Activated naive CD4-positive, alpha-beta T cell treated with anti-CD3 and anti-CD28 coated beads for 36 hours (primary cell): ENCODE results near the gene GNB1. TPM values are rescaled to one million over a fixed set of nuclear protein-coding genes. Genes with fewer than 3 reads are reported as not detected.

ENCODE experiments used
- CTCF ChIA-PET: fragments of 350-600 bp; sonication (Branson Sonifier 250); formaldehyde crosslinking; loops from one replicate; lab custom pipeline; 2021; ENCODE audit warnings: antibody characterized with exemption; lab: Charles Lee
- DNase-seq: peaks from one replicate; pipeline ENCODE4 v3.0.0-alpha.2; 2020
- H3K27ac Mint-ChIP-seq: one replicate; pipeline ENCODE4 v1.8.0; 2021; ENCODE audit warnings: mild to moderate bottlenecking, mixed read lengths
- H3K27me3 Mint-ChIP-seq: one replicate; pipeline ENCODE4 v1.8.0; 2021; ENCODE audit warnings: low read depth, mixed read lengths
- H3K36me3 Mint-ChIP-seq: one replicate; pipeline ENCODE4 v1.8.0; 2021; ENCODE audit warnings: low read depth, mixed read lengths
- H3K4me1 Mint-ChIP-seq: one replicate; pipeline ENCODE4 v1.8.0; 2021; ENCODE audit warnings: low read depth, mixed read lengths
- H3K4me3 Mint-ChIP-seq: one replicate; pipeline ENCODE4 v1.8.0; 2021; ENCODE audit warnings: mild to moderate bottlenecking, moderate library complexity, mixed read lengths
- H3K9me3 Mint-ChIP-seq: one replicate; pipeline ENCODE4 v1.8.0; 2021; ENCODE audit warnings: mixed read lengths
- intact Hi-C: fragments of 100-400 bp; cut with micrococcal nuclease; formaldehyde crosslinking; loops from one replicate; pipeline ENCODE4 v1.15.1; 2023
- total RNA-seq, 2 experiments: library from RNA; stranded (reverse); gene quantifications; one replicate each; pipeline ENCODE4 v1.2.3, GENCODE V29; 2021

Gene GNB1
- total RNA-seq, 2 experiments from 2014 or later, result 326 to 351 TPM

GRCh38 chr1:1928231-1929101 lies 37.6 kb upstream of the GNB1 start:
- Mint-ChIP-seq H3K9me3 (no peaks in the 10 kb centered on the region), H3K36me3 (no peaks in the 10 kb centered on the region), H3K4me3 (no peak overlapping the region), H3K27me3 (no peaks in the 10 kb centered on the region), H3K27ac (no peak overlapping the region), H3K4me1 (no peaks in the 10 kb centered on the region)
- intact Hi-C loops, result no loop called here
- no peak for DNase-seq
- CTCF ChIA-PET, result no interaction called here

DNA sequence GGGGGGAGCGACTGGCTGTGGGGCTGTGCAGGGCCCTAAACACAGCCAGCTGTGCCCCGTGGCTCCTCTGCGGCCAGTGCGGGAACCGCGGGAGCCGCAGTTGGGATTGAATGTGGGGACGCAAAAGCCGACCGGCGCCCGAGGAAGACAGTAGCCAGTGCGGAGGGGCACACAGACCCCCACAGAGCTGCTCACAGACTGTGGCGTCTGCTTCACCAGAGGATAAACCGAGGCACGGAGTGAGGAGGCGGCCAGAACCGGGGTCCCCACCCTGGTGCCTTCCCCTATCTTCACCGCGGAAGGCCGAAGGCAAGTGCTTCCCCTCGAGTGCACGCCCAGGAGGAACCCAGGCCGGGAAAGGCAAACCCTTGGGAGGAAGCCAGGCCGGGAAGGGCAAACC lies 36.9 kb upstream of the GNB1 start:
- Mint-ChIP-seq H3K4me1 (no peaks in the 10 kb centered on the region), H3K4me3 (no peak overlapping the region), H3K36me3 (no peaks in the 10 kb centered on the region), H3K9me3 (no peaks in the 10 kb centered on the region), H3K27me3 (no peaks in the 10 kb centered on the region), H3K27ac (no peak overlapping the region)
- intact Hi-C loops, result no loop called here
- no peak for DNase-seq
- CTCF ChIA-PET, result no interaction called here

GRCh38 chr1:1926886-1927660 lies 36.2 kb upstream of the GNB1 start:
- CTCF ChIA-PET, result no interaction called here

GRCh38 chr1:1926346-1926811 lies 35.5 kb upstream of the GNB1 start:
- Mint-ChIP-seq H3K36me3 (no peaks in the 10 kb centered on the region), H3K4me3 (no peak overlapping the region), H3K27me3 (no peaks in the 10 kb centered on the region), H3K9me3 (no peaks in the 10 kb centered on the region), H3K27ac (no peak overlapping the region), H3K4me1 (no peaks in the 10 kb centered on the region)
- CTCF ChIA-PET, result no interaction called here
- DNase-seq, result no peak
- intact Hi-C loops, result no loop called here

More at GRCh38 chr1:1926886-1927660, 36.2 kb upstream of the GNB1 start:
- H3K27me3 Mint-ChIP-seq, result no peaks in the 10 kb centered on the region
- intact Hi-C loops, result no loop called here
- H3K4me1 Mint-ChIP-seq, result no peaks in the 10 kb centered on the region
- no peak overlapping the region for H3K27ac Mint-ChIP-seq
- H3K9me3 Mint-ChIP-seq, result no peaks in the 10 kb centered on the region
- no peaks in the 10 kb centered on the region for H3K36me3 Mint-ChIP-seq
- no peak overlapping the region for H3K4me3 Mint-ChIP-seq
- DNase-seq, result no peak

DNA sequence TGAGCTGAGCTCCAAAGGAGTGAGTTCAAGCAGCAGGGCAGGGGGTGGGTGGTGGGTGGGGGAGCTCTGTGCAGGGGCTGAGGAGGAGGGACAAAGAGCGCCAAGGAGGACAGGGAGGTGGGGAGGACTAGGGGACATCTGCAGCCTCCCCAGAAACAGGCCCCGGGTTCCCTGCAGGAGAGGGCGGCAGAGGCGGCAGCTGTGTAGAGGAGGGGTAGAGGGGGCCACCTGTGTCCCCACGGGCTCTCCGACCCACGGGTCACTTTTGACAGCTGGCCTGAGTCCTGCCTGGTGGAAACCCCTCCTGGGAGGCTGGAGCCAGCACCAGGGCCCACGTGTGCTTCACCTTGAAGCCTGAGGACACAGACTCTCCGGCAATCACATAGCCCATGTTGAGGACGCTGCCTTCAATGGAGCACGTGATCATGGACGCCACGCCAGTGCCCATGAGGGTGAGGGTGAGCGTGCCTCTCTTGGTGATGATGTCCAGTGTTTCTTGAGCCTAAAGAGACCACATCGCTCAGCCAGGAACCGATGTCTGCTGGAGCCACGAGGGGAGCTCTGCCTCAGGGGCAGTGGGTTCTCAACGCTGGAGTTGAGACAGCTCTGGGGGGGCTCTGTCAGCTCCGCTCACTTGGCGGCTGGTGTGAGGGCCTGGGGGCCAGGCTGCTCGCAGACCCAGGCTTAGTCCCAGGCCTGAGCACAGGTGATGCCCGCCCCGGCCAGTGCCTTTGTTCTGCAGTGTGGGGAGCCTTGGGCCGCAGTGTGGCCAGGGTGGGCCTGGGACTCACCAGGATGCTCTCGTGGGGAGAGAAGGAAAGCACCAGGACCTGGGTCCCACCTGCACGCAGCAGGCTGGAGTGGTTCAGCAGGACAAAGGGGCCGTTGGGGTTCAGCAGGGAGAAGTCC lies 34.8 kb upstream of the GNB1 start:
- Mint-ChIP-seq H3K27me3 (no peaks in the 10 kb centered on the region), H3K4me3 (no peak overlapping the region), H3K4me1 (no peaks in the 10 kb centered on the region), H3K9me3 (no peaks in the 10 kb centered on the region), H3K27ac (no peak overlapping the region), H3K36me3 (no peaks in the 10 kb centered on the region)
- CTCF ChIA-PET, result no interaction called here
- intact Hi-C loops, result no loop called here
- no peak for DNase-seq

GRCh38 chr1:1924849-1925248 lies 34.0 kb upstream of the GNB1 start:
- intact Hi-C loops, result no loop called here
- no peak for DNase-seq
- no peaks in the 10 kb centered on the region for H3K27me3 Mint-ChIP-seq
- CTCF ChIA-PET, result no interaction called here
- H3K9me3 Mint-ChIP-seq, result no peaks in the 10 kb centered on the region
- H3K36me3 Mint-ChIP-seq, result no peaks in the 10 kb centered on the region
- no peak overlapping the region for H3K4me3 Mint-ChIP-seq
- no peak overlapping the region for H3K27ac Mint-ChIP-seq
- H3K4me1 Mint-ChIP-seq, result no peaks in the 10 kb centered on the region

DNA sequence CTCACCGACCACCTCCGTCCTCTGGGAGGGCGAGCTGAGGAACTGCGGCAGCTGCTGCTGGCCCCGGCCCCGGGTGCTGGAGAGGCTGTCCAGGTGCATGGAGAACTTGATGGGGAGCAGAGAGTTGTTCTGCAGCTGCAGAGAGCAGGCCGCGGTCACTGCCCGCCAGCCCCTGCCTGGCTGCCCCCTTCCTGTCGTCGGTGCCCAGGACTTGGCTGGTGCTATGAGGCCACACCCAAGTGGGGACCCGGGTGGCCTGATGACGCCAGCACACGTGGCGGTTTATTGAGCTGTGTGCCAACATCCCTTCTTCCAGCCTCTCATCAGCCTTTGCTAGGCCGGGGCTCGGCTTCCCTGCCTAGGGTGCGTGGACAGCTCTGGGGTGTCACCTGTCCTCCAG lies 33.5 kb upstream of the GNB1 start:
- H3K27me3 Mint-ChIP-seq, result no peaks in the 10 kb centered on the region
- no peak for DNase-seq
- H3K36me3 Mint-ChIP-seq, result no peaks in the 10 kb centered on the region
- H3K4me3 Mint-ChIP-seq, result no peak overlapping the region
- H3K9me3 Mint-ChIP-seq, result no peaks in the 10 kb centered on the region
- CTCF ChIA-PET, result interaction anchor here (0.5 kb wide), 1 partner anchor 62 kb away, joined by 3 read pairs; no protein-coding TSS in a partner anchor
- H3K4me1 Mint-ChIP-seq, result peaks cover 2% of the 10 kb centered on the region
- intact Hi-C loops, result no loop called here
- no peak overlapping the region for H3K27ac Mint-ChIP-seq

DNA sequence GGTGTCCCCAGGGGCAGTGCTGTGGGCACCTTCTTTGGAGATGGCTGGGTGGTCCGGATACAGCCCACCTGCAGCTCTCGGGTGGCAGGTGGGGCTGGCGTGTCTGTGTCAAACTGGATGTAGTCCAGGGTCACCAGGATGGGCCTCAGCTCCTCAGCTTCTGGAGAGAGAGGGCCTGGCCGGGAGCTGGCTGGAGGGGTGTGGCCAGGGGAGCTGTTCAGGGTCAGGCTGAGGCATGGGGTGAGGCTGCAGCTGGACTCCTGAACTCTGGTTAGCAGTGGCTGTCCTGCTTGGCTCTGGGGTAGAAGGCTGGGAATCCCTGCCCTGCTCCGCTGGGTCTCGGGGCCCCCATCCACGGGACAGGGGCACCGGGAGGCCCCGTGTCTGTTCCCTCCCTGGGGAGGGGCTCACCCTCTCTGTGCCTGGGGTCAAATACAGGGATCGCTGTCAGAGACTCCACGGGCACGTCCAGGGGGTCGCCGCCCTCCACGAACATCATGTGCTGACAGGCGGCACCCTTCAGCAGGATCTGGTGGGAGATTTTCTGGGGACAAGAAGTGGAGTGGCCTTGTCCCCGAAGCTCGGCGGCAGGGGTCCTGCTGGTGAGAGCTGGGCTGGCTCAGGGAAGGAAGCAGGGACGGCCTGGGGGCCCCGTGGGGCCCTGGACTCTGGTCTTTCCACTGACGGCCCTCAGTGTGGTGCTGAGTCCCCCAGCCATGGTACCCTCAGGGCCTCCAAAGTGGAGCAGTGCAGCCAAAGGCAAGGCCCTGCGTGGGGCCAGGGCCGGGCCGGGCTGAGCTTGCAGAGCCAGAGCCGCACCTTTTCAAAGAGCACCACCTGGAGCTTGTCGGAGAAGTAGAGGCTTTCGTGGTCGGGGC lies 32.3 kb upstream of the GNB1 start:
- Mint-ChIP-seq H3K27ac (no peak overlapping the region), H3K4me3 (no peak overlapping the region), H3K9me3 (no peaks in the 10 kb centered on the region), H3K4me1 (peaks cover 3% of the 10 kb centered on the region), H3K27me3 (no peaks in the 10 kb centered on the region), H3K36me3 (no peaks in the 10 kb centered on the region)
- no peak for DNase-seq
- intact Hi-C loops, result no loop called here
- CTCF ChIA-PET, result interaction anchor here (0.6 kb wide), 1 partner anchor 392 kb away, joined by 4 read pairs; no protein-coding TSS in a partner anchor

DNA sequence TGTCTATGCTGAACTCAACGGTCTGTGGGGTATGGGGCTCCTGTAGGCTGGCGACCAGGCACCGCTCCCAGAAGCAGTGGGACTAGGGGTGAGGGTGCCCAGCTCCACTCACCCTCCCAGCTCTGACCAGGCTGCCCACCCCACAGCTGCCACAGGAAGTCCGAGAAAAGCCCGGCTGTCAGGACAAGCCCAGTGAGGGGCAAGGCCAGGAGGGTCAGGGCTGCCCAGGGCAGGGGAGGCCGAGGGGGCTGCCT lies 31.7 kb upstream of the GNB1 start:
- DNase-seq, result no peak
- Mint-ChIP-seq H3K36me3 (no peaks in the 10 kb centered on the region), H3K27ac (no peak overlapping the region), H3K27me3 (no peaks in the 10 kb centered on the region), H3K4me1 (peaks cover 4% of the 10 kb centered on the region), H3K9me3 (no peaks in the 10 kb centered on the region), H3K4me3 (no peak overlapping the region)
- intact Hi-C loops, result no loop called here
- CTCF ChIA-PET, result no interaction called here

GRCh38 chr1:1921901-1922701 lies 31.2 kb upstream of the GNB1 start:
- Mint-ChIP-seq H3K4me1 (peaks cover 4% of the 10 kb centered on the region), H3K36me3 (no peaks in the 10 kb centered on the region), H3K27ac (no peak overlapping the region), H3K4me3 (no peak overlapping the region), H3K27me3 (no peaks in the 10 kb centered on the region), H3K9me3 (no peaks in the 10 kb centered on the region)
- intact Hi-C loops, result no loop called here
- DNase-seq, result no peak
- CTCF ChIA-PET, result no interaction called here

GRCh38 chr1:1921459-1921862 lies 30.6 kb upstream of the GNB1 start:
- H3K4me3 Mint-ChIP-seq, result no peak overlapping the region
- no peaks in the 10 kb centered on the region for H3K27me3 Mint-ChIP-seq
- no peaks in the 10 kb centered on the region for H3K9me3 Mint-ChIP-seq
- no peaks in the 10 kb centered on the region for H3K36me3 Mint-ChIP-seq
- CTCF ChIA-PET, result interaction anchor here (1.1 to 1.6 kb wide), 2 partner anchors 13 to 123 kb away, joined by 3 to 7 read pairs; no protein-coding TSS in a partner anchor
- peaks cover 4% of the 10 kb centered on the region for H3K4me1 Mint-ChIP-seq
- H3K27ac Mint-ChIP-seq, result no peak overlapping the region
- intact Hi-C loops, result no loop called here
- DNase-seq, result no peak
